ENCODE data around the gene CTNNA2. TPM values are rescaled to one million over a fixed set of nuclear protein-coding genes. Genes with fewer than 3 reads are reported as not detected.

CTNNA2 gene
- total RNA-seq, 4 donors from 2014 or later: not detected

DNA sequence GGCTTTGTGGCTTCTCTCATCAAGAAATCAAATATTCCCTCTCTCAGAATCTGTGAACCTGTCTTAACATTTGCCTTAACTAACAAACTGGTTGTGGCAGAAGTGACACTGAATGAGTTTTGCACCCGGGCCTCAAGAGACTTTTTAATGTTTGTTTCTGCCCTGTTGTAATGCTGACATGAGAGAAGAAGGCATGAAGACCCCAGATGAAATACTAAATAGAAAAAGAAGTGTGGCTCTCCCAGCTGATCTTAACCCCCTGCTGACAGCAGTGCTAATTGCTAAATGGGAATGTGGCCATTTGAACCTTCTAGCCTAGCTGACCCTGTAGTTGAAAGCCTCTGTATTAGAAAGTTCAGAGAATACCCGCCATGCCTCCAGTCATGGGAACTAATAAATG, 261.2 kb downstream of the CTNNA2 start:
- TF ChIP-seq, protein P1, sequence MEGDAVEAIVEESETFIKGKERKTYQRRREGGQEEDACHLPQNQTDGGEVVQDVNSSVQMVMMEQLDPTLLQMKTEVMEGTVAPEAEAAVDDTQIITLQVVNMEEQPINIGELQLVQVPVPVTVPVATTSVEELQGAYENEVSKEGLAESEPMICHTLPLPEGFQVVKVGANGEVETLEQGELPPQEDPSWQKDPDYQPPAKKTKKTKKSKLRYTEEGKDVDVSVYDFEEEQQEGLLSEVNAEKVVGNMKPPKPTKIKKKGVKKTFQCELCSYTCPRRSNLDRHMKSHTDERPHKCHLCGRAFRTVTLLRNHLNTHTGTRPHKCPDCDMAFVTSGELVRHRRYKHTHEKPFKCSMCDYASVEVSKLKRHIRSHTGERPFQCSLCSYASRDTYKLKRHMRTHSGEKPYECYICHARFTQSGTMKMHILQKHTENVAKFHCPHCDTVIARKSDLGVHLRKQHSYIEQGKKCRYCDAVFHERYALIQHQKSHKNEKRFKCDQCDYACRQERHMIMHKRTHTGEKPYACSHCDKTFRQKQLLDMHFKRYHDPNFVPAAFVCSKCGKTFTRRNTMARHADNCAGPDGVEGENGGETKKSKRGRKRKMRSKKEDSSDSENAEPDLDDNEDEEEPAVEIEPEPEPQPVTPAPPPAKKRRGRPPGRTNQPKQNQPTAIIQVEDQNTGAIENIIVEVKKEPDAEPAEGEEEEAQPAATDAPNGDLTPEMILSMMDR (IDR thresholded peaks at IDR 0.05; ENCODE audit: low read depth): no peak

- TF ChIP-seq, protein P1 (IDR thresholded peaks at IDR 0.05; ENCODE audit: low read depth): no peak
Observed at GRCh38 chr2:79776461-79776860, 263.6 kb downstream of the CTNNA2 start.

DNA sequence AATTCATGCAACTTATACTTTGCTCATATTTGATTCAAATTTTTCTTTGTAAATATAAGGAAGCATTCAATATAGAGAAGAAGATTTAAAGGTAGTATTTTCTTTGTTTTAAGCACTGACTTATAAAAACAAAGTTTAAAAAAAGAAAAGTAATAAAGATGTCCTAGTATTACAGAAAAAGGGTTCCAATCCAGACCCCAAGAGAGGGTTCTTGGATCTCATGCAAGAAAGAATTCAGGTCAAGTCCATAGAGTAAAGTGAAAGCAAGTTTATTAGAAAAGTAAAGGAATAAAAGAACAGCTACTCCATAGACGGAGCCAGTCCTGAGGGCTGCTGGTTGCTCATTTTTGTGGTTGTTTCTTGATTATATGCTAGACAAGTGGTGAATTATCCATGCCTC, 267.9 kb downstream of the CTNNA2 start:
- TF ChIP-seq, protein P1 (IDR thresholded peaks at IDR 0.05; ENCODE audit: low read depth): no peak

DNA sequence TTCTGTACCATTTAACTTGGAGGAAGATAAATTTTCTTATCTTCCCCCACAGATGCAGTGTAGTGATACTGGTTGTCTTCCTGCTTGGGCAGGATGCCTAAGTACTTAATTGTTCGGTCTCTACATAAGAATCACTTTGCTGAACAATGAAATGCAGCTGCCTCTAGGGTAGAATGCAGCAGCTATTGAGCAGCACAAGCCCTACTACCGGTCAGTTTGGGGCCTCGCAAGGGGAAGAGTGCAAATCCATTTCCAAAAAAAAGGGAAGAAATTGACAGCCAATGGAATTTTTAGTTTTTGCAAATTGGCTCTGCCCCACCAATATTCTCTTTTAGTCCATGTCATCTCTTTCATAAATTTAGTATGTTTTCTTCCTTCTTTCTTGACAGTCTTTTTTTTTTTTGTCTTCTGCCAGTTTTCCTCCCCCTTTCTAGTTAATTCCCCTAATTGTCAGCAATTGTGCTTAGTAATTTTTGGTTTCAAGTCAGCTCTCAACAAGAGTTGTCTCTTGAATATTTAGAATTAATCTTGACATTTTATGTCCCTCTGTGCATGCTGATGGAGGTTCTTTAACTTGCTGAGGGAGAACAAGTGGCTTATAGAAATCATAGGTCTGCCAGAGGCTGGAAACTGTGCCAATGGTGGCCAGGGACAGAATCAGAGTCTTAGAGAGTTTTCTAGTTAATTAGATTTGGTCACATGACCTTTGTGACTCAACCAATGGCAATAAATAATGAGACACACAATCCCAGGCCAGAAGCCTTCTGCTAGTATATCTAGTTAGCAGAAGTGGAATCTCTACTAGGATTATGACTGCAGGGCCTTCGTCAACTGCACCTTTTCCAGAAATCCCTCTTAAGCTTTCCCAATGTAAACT, 270.0 kb downstream of the CTNNA2 start:
- TF ChIP-seq, protein P1 (IDR thresholded peaks at IDR 0.05; ENCODE audit: low read depth): no peak

DNA sequence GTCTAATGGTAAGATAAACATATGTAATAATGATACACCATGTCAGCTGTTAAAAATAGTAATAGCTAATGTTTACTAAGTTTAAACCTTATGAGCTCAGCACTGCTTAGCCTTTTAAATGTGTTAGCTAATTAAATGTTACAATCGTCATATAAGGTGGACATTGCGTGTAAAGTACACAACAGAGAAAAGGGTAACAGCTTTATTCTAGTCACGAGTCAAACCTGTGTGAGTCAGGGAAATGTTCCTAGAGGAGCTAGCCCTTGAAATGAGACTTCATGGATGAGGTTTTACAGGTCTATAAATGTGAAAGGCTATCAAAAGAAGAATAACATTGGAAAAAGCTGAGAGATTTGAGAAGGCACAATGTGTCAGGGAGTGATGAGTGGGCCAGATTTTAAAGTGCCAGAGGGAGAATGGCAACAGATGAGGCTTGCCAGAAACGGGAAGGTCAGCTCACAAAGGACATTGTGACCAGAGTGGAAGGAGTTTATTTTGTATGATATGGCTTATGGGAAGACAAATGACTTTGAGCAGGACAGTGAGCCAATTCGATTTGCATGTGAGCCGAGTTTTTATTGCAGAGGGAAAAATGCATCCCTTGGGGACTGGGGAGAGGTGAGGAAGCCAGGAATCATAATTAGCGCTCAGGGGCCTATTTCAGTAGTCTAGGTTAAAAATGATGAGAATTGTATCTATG, 276.3 kb downstream of the CTNNA2 start:
- TF ChIP-seq, protein P1 (IDR thresholded peaks at IDR 0.05; ENCODE audit: low read depth): no peak

- TF ChIP-seq, protein P1 (IDR thresholded peaks at IDR 0.05; ENCODE audit: low read depth): no peak
Observed at GRCh38 chr2:79789811-79790210, 277.0 kb downstream of the CTNNA2 start.

DNA sequence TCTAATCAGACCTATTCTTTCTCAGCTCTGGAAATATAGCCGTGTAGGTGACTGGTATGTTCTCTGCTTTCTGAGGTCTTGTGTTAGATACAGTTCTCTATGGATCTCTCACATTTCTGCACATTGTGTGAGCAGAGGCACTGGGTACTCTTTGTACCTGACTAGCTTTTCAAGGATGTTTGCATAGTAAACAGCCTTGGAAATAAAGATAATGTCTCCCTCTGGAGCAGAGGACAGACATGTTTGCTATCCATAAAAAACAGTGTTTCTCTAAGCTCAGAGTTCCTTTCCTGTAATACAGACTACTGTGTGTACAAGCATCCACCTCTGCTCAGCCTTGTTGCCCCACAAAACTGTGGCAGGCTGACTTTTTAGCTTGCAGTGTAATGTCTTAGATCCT, 279.2 kb downstream of the CTNNA2 start:
- TF ChIP-seq, protein P1 (IDR thresholded peaks at IDR 0.05; ENCODE audit: low read depth): no peak

Data from subcutaneous adipose tissue (tissue), 4 donors.